ENCODE measurements around the gene CCDC171.

Gene CCDC171

DNA sequence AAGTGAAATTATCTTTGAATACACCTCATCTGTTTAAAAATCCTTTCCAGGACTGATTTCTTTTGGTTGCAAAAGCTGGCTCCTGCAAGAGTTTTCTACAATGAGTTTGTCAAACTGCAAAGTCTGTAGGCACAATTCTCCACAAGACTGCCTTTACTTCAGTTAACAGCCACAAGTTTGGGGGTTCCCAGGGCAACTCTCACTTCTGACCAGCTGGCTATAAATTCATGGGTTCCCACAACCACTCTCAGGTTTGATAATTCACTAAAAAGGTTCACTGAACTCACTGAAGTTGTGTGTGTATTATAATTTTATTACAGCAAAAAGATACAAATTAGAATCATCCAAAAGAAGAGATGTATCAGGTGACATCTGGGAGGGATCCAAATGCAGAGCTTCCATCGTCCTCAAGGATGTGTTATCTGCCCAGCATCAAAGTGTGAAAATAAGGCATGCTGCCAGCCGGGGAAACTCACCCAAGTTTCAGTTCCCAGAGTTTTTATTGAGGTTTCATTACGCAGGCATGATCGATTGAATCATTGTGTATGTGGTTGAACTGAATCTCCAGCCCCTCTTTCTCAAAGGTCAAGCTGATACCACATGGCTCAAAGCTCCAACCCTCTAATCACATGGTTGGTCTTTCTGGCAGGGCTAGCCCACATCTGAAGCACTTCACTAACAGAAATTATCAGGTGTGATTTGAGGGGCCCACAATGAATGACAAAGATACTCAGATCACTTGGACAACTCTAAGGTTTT lies 23.1 kb upstream of the CCDC171 start:
- no peak for TF ChIP-seq CTCF (conservative IDR thresholded peaks at IDR 0.05; ENCODE audit: low read length)
- no peak for DNase-seq (ENCODE audit: low read depth)
- H3K4me3 ChIP-seq (ENCODE audit: low read length) = no peak overlapping the region

GRCh38 chr9:15531380-15531779 lies 21.5 kb upstream of the CCDC171 start:
- no peak for TF ChIP-seq CTCF (conservative IDR thresholded peaks at IDR 0.05; ENCODE audit: low read length)
- DNase-seq (ENCODE audit: low read depth) = no peak
- no peak overlapping the region for H3K4me3 ChIP-seq (ENCODE audit: low read length)

DNA sequence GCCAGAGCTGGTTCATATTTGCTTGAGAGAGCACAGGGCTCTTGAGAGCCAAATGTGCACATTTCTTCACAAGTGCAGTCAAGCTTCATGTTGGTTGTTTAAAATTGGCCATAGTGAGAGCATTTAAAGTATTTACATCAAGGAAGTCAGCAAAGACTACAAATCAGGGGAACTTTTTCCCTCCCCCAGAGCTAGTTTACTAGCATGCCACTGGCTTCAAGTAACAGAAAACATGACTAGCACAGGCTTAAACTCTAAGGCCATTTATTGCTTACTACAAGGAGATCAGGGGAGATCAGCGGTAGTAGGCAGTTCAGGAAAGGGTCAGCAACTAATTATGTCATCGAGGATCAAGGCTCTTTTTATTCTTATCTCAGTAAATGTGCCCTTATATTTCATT lies 11.0 kb upstream of the CCDC171 start:
- TF ChIP-seq CTCF (conservative IDR thresholded peaks at IDR 0.05; ENCODE audit: low read length) = no peak
- H3K4me3 ChIP-seq (ENCODE audit: low read length) = no peak overlapping the region
- no peak for DNase-seq (ENCODE audit: low read depth)

DNA sequence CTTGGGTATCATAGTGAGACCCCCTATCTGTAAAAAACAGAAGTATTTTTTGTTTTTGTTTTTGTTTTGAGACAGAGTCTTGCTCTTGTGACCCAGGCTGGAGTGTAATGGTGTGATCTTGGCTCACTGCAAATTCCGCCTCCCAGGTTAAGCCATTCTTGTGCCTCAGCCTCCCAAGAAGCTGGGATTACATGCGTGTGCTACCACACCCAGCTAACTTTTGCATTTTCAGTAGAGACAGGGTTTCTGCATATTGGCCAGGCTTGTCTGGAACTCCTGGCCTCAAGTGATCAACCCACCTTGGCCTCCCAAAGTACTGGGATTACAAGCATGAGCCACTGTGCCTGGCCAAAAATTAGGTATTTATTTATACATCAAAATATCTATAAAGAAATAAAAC lies 10.2 kb upstream of the CCDC171 start:
- TF ChIP-seq CTCF (conservative IDR thresholded peaks at IDR 0.05; ENCODE audit: low read length) = no peak

GRCh38 chr9:15543047-15543813 lies 9.6 kb upstream of the CCDC171 start:
- H3K4me3 ChIP-seq (ENCODE audit: low read length) = no peak overlapping the region
- no peak for DNase-seq (ENCODE audit: low read depth)
- TF ChIP-seq CTCF (conservative IDR thresholded peaks at IDR 0.05; ENCODE audit: low read length) = no peak

More for the DNA sequence above, 10.2 kb upstream of the CCDC171 start:
- H3K4me3 ChIP-seq (ENCODE audit: low read length) = no peak overlapping the region
- no peak for DNase-seq (ENCODE audit: low read depth)

- no peak for TF ChIP-seq CTCF (conservative IDR thresholded peaks at IDR 0.05; ENCODE audit: low read length)
- no peak overlapping the region for H3K4me3 ChIP-seq (ENCODE audit: low read length)
- no peak for DNase-seq (ENCODE audit: low read depth)
Measured at GRCh38 chr9:15549611-15550010, 3.2 kb upstream of the CCDC171 start.

DNA sequence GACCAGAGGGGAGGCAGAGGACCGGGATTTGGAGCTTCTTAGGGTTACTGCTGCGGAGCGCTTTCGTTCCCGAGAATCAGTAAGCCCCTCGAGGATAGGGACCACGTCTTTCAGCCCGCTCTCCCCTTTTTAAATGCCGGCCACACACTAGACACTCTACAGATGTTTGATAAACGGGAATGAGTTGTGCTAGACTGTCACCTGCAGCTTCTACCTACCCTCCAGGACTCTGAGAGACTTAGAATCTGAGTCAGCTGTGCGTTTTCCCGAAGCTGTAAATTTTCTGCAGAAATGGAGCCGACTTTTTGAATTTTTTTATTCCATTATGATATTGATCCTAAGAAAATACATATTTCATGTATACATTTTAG lies 670 bp downstream of the CCDC171 start:
- no peak for TF ChIP-seq CTCF (conservative IDR thresholded peaks at IDR 0.05; ENCODE audit: low read length)
- no peak for DNase-seq (ENCODE audit: low read depth)
- H3K4me3 ChIP-seq (ENCODE audit: low read length) = peak overlapping the region; percentile 74

All from AG10803 (cell line).